Hematopoietic multipotent progenitor cell (in vitro differentiated cells): Measurements from ENCODE around the gene MYLK4. TPM values are rescaled to one million over a fixed set of nuclear protein-coding genes. Genes with fewer than 3 reads are reported as not detected.

Experiments
- DNase-seq, 3 donors: peaks; one replicate each; pipeline ENCODE4 v3.0.0-alpha.2; 2011 to 2015; ENCODE audit warnings: low read depth in 2 of 3, low spot score in 2 of 3
- total RNA-seq: library from RNA; depleted of rRNA; stranded (reverse); fragments of >200 nt; gene quantifications from one replicate; pipeline ENCODE4 v1.2.3, GENCODE V29; 2012

MYLK4 gene
- total RNA-seq, 1 donor: 1.6 TPM

DNA sequence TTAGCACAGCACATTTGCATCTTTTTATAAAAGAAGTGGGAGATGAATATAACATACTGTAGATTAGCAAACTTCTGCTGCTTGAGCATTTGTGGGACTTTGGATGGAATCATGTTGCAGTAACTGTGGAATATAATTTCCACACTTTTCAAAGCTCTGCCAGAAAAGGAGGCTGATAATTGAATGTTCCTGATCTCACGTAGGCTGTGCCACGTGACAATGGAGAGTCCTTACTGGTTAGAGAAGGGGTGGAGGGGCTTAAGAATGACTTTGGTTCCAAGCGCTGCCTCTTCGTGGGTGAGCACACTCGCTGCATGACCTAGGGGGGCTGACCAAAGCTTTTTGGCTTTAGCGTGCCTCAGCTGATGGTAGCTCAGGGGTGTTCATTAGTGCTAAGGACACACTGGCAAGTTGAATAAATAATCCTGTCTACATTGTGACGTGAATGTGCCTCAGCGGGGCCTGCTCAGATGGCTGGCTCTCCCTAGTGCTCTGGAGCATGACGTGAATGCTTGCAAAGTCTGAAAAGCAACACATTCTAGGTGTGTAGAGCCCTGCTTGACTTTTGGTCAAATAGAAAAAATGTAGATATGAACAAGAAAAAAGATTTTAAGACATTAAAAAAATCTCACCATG, 29.5 kb upstream of the MYLK4 start:
- no peak for DNase-seq

DNA sequence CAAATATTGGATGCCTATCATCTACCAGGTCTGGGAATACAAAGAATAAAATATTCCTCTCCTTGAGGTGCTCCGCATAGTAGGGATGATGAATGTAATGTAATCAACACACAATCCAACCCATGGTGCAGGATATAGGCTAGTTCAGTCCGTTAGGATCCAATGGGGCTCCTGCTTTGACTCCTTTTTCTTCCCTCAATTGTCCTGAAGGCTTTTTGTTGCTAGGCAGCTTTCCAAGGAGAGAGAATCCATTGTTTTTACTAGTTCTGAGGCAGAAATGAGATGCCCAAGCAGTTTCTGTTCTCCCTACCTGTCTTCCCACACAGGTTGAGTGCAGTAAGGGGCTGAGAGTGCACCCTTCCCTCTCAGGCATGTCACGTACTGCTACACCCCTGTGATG, 26.5 kb upstream of the MYLK4 start:
- DNase-seq: no peak

DNA sequence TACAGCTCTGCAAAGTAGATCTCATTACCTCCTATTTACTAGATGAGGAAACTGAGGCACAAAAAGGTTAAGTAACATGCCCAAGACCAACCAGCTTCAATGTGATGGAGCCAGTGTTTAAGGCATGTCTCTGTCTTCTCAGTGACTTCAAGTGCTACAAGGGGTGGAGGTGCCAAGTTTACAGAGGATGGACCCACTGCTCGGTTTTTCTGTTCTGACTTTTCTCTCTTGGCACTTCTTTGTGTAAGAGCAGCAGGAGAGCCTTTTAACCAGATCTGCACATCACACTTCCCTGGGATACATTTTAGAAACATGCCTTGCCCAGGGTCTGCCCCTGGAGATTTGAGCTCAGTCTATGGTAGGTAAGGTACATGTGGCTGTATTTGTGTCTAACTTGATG, 24.3 kb upstream of the MYLK4 start:
- DNase-seq: no peak

DNA sequence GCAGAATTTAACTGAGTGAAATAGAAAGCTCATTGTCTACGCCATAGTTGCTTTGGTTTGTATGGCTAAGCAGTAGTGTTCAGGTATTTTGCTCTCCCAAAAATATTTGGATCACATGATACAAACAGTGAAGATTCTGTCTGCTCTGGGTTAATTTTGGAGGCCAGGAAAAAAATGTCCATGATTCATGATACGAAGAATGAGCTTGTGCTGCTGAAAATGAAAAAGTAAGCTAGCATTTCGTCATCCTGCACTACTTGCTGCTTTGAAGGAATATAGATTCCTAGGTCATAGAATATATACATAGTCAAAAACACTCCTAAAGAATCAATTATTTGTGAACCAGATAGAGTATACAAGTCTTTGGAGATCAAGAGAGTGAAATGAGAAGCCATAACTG, 22.7 kb upstream of the MYLK4 start:
- no peak for DNase-seq

DNA sequence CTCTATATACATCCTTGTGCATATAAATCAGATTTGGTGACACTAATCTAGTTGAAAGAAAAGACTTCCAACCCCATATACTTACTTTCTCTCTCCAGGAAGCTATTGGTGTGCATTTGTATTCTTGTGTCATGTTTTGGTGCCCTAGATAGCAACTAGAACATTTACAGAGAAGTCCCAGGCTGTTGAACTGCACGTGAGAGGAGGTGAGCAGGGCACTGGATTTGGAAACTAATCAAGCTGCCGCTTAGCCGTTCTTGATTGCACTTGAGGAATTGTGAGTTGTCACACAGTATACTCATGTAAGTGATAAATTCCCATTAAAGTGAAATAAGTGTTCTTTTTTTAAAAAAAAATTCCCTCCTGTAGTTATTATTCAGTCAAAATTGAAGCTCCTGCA, 22.1 kb upstream of the MYLK4 start:
- no peak for DNase-seq

DNA sequence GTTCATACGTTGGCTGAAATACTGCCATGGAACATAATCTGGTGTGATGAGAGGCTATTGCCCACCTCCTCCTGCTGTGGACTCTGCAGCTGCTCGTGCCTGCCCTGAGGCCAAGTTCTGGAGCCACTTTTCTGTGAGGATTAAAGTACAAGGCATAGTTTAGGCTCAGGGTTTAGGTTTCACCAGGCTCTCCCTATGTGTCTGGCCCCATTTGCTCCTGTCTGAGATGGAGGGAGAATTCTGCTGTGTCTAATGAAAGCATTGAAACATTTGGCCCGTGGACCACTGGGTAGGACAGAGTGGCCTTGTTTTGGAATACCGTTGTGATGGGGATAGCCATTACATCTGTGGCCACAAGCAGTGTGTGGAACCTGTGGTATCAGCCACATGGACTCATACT, 20.4 kb upstream of the MYLK4 start:
- no peak for DNase-seq

DNA sequence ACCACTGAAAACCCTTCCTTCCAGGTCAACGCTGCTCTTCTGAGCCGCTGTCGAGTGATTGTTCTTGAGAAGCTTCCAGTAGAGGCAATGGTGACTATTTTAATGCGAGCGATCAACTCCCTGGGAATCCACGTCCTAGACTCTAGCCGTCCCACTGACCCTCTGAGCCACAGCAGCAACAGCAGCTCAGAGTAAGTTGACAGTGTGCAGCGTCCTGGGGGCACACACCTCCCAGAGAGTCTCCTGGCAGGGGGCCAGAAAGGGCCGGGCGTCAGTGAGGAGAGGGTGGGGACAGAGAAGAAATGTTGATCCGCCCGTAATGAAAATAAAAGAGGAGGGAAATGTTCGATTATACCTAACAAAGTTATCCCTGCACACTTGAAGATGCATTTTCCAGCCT, 19.4 kb upstream of the MYLK4 start:
- peak in 1 of 3 donors; percentile 55 for DNase-seq

DNA sequence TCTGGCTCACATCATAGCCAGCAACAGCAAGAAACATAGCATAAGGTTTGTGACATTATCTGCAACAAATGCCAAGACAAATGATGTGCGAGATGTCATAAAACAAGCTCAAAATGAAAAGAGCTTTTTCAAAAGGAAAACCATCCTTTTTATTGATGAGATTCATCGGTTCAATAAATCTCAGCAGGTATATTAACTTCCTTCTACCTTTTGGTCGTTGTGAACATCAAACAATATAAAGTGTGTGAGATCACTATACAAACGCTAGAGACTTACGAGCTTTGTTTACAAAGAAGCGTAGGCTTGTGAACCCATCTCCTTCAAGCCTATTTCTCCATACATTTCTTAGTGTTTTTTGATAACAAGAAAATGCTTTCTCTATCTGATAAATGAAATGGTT, 18.0 kb upstream of the MYLK4 start:
- no peak for DNase-seq

DNA sequence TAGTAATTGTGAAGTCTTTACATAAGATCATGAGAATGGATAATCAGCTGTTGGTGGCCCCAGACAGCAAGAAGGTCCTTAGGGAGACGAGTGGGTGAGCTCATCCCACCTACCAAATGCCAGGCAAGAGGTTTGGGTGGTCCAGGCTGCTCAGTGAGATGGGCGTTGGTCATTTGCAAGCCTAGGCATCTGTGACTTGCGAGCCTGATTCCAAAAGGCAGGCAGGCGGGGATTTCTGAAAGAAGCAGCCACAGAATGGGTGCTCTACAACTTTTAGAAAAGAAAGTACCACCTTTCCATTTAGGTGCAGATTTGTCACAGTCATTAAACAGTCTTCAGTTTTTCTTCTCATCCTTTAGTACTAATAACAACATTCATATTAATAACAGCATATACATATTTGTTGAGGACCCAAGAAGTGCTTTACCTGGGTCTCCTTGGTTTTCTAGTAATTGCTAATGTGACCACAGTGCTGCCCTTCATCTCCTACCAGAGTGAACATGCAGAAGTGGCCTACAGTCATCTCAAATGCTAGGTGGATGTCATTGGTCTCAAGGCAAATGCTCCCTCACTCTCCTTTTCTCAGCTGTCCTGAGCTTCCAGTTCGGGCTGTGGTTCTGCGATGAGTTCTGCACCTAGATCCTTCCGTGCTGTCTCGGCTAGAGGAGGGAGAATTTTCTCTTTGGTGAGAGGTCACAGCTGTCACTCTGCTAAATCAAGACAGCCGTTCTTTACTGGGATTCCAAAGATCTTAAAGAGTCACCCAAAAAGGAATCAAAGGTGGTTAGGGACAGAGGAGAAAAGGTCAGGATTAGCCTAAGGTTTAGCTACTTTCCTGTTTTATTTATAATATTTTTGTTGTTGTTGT, 17.2 kb upstream of the MYLK4 start:
- DNase-seq: no peak

DNA sequence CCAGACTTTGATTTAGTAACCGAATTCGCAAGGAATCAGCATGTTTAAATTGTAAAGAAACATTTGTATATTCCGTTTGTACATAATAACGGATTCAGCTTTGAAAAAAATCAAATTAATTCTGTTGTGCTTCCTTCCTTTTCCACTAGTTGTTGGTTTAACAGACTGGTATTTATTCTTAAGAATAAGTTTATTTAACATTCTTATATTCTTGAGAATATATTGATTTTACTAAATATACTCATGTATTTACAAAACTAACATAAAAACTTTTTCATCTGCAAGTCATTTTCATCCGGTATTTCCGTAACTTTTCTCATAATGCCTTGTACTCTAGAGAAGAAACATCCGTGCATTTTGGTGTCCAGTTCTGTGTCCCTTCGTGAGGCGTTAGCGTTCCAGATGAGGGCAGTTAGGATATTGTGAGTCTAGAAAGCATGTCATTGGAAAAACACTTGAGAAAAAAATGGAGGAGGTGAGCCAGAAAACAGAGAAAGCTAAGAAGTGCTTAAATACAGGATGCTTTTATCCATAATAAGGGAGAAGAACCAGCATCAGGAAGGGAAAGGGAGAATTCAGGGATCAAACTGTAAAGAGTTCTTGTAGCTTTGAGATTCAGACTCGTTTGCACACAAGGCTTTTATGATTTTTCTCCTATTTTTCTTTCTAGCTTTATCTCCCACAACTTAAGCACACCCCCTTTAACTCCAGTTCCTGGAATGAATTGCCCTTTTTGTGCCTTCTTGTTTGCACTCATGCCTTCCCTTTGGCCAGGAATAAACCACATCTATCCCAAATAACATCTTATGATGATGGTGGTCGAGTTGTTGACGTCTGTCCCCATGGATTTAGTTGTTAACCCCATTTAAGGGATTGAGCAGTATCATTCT, 16.3 kb upstream of the MYLK4 start:
- DNase-seq: no peak

DNA sequence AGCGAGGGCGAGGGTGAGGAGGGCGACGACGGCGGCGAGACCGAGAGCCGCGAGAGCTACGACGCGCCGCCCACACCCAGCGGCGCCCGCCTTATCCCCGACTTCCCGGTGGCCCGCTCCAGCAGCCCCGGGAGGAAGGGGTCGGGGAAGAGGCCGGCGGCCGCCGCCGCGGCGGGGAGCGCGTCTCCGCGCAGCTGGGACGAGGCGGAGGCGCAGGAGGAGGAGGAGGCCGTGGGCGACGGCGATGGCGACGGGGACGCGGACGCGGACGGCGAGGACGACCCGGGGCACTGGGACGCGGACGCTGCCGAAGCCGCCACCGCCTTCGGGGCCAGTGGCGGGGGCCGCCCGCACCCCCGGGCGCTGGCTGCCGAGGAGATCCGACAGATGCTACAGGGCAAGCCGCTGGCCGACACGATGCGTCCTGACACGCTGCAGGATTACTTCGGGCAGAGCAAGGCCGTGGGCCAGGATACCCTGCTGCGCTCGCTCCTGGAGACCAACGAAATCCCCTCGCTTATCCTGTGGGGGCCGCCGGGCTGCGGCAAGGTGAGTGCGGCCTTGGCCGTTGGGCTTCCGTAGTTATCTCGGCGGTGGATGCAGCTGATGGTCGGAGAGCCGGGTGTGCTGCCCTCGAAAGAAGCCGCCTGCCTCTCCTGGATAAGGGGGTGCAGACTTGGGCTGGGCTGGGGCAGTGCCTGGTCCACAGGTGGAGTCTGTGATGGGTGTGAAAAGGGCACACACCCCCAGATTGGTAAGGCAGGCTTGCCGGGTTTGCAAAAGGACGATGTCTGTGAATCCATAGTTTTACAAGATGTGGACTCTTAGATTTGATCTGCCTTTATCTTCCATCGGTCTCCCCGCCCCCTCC, 15.4 kb upstream of the MYLK4 start:
- DNase-seq: peak in 1 of 3 donors; percentile 31

DNA sequence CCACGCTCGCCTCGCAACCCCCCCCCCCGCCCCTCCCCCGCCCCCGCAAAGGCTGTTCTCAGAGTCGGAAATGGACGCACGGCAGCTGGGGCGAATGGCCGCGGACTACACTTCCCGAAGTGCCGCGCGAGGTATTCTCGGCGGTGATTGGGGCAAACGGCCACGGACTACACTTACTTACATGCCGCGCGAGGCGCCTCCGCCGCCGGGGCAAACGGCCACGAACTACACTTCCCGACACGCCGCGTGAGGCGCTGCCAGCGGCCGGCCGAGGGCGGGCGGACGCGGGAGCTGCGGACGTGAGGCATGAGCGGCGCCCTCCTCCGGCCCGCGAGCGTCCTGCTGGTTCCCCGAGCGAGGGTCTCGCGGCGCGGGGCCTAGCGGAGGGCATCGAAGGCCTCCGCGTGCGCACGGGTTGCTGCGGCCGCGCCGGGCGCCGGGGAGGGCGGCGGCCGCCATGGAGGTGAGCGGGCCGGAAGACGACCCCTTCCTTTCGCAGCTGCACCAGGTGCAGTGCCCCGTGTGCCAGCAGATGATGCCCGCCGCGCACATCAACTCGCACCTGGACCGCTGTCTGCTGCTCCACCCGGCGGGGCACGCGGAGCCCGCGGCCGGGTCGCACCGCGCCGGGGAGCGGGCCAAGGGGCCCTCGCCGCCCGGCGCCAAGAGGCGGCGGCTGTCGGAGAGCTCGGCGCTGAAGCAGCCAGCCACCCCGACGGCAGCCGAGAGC, 14.6 kb upstream of the MYLK4 start, which contains the start of gene WRNIP1:
WRNIP1 (plus strand) TSS at position 228 of the 730 bp plus-strand sequence; CDS start at position 458, 230 bp downstream.
- DNase-seq: peak; percentile 89 to 99 (median 98)

DNA sequence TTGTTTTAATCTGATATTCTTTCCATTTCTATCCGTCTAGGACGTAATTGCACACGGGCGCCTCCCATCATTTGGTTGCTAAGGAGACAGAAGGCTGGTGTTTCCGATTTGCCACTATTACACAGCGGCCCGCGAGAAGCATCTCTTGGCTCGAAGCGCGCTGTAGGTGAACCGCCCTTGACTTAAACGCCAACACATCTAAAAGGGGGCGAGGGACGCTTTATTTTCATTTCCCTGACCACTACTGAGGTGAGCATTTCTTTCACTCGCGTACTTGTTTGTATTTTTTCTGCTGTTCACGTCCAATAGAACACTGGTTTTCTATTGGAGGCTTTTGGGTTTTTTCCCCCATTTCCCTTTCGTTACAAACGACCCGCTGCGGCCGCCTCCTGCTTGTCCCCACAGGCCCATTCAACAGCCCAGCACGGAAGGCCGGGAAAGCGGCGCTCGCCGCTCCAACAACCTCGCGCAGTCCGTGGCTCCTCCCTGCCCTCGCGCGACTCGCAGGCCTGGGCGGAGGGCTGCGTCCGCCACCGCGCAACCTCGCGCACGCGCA, 14.0 kb upstream of the MYLK4 start:
- DNase-seq: peak; percentile 59 to 87 (median 75)

DNA sequence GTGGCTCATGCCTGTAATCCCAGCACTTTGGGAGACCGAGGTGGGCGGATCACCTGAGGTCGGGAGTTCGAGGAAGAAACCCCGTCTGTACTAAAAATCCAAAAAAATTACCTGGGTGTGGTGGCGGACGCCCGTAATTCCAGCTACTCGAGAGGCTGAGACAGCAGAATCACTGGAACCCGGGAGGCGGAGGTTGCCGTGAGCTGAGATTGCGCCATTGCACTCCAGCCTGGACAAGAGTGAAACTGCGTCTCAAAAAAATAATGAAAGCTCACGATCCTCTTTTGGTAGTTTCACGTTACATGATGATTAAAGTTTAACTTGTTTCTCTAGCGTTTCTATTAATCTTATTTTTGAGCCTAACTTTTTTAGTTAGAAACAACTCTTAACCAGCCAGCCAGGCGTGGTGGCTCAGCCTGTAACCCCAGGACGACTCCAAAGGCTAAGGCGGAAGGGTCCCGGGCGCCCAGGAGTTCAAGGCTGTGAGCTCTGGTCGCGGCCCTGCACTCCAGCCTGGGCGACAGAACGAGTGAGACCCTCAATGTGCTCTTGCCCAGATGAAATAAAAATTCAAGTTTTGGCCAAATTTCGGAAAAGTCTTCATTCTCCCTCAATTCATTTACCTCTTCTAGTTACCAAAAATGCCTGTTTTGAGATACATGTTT, 13.3 kb upstream of the MYLK4 start:
- no peak for DNase-seq

DNA sequence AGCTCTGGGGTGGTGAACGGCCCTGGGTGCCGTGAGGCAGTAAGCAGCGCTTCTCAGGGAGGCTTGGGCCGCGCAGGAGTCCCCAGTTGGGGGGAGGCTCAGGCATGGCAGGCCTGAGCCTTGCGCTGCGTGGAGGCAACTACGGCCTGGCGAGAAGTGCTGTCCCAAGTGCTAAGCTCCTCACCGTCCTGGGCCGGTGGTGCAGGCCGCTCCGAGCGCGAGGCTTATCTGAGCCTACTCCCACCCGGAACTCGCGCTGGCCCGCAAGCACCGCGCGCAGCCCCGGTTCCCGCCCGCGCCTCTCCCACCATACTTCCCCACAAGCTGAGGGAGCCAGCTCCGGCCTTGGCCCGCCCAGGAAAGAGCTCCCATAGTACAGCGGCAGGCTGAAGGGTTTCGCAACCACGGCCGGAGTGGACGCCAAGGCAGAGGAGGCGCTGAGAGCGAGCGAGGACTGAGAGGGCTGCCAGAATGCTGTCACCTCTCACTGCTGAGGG, 12.7 kb upstream of the MYLK4 start:
- DNase-seq: no peak

DNA sequence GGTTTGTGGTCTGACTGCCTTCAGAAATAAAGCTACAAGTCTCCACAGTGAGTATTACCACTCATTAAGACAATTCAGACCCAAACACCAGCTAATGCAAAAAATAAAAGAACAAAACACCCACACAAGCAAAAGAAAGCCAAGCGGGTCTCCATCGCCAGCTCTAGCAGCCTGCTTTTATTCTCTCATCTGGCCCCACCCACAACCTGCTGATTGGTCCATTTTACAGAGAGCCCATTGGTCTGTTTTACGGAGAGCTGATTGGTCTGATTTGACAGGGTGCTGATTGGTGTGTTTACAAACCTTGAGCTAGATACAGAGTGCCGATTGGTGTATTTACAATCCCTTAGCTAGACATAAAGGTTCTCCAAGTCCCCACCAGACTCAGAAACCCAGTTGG, 12.1 kb upstream of the MYLK4 start:
- peak in 1 of 3 donors; percentile 76 for DNase-seq

DNA sequence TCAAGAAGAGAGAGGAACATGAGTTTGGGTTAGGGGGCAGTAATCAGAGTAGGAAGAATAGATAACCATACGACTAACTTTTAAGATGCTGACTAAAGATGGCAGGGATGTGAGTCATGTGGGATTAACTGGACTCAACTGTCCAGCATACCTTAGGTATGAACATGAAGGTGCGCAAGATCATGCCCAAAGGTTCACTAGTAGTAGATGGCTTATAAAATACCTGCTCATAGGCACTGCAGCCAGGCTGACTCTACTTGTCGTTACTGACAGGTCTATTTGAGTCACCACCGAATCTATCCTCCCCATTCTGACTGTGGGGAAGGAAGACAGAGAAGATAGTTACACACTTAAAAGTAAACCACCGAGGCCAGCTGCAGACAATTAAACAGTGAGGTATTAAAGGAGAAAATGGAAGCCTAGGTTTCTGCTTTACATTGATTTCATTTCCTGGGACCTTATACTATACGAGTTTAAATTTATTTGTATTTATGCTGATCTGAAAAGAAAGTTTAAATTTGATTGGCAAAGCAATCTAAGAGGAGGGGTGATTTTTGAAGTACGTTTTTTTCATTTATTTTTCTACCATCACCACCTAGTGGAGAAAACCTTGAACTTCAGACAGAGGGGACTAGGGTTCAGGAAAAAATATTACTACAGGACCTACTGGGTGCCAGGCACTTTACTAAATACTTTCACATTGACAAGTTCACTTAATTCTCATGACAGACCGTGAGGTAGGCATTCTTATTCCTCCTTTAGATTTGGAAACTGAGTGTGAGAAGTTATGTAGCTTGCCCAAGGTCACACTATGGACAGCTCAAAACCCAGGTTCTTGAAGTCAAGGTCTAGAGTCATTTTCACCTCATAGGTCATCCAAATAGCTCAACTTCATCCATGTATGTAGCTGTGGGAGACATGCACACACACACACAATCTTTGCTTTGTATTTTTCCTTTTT, 10.4 kb upstream of the MYLK4 start:
- DNase-seq: peak in 1 of 3 donors; percentile 42
